AG09319 (cell line): ENCODE data around the gene DENND2C.

Source experiments
- DNase-seq: peaks from one replicate; pipeline ENCODE4 v3.0.0-alpha.2; 2010; ENCODE audit warnings: low read depth; ENCODE audit errors: extremely low read depth
- TF ChIP-seq, protein P1 (sequence below): IDR thresholded peaks from 2 replicates; pipeline ENCODE4 v1.5.1; 2011; ENCODE audit warnings: low read depth, mild to moderate bottlenecking, inconsistent platforms, low read length, moderate library complexity

Gene DENND2C

DNA sequence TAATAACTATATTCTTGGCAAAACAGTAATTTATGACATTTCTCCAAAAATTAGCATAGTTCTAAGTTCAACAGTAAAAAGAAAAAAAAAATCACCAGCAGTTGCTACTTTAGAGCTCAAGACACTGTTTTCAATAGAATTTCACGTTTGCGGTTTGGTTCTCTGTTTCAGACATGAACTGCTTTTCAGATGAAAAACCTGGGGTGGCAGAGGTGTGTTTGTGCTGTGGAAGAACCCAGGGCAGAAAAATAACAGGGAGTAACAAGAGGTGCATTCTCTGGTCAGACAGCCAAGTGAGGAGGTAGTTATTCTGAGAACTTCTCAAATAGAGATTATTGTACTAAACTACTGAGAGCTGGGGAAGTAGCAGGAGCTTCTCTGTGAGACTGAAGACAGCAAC lies 37.8 kb upstream of the DENND2C start:
- TF ChIP-seq, protein P1, sequence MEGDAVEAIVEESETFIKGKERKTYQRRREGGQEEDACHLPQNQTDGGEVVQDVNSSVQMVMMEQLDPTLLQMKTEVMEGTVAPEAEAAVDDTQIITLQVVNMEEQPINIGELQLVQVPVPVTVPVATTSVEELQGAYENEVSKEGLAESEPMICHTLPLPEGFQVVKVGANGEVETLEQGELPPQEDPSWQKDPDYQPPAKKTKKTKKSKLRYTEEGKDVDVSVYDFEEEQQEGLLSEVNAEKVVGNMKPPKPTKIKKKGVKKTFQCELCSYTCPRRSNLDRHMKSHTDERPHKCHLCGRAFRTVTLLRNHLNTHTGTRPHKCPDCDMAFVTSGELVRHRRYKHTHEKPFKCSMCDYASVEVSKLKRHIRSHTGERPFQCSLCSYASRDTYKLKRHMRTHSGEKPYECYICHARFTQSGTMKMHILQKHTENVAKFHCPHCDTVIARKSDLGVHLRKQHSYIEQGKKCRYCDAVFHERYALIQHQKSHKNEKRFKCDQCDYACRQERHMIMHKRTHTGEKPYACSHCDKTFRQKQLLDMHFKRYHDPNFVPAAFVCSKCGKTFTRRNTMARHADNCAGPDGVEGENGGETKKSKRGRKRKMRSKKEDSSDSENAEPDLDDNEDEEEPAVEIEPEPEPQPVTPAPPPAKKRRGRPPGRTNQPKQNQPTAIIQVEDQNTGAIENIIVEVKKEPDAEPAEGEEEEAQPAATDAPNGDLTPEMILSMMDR = no peak
- DNase-seq = no peak

DNA sequence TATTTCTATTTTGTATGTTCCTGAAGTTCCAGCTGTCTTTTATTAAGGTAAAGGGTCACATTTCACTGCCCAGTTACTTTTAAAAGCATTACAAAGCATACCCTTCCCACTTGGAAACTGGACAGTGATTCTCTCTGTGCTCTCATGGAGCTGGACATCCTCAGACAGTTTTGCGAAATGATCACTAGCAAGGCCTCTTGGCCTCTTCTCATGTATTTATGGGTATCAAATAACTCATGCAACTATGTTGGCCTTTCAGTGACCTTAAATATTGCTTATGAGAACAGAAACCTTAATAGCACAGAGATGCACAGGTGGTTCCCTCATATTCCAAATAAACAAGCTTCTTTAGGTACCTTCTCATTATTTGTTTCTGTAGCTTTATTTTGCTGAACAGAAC lies 33.4 kb upstream of the DENND2C start:
- DNase-seq = no peak

GRCh38 chr1:114702737-114703136 lies 32.9 kb upstream of the DENND2C start:
- no peak for DNase-seq
- TF ChIP-seq, protein P1 = no peak

More for the DNA sequence above, 33.4 kb upstream of the DENND2C start:
- TF ChIP-seq, protein P1 = no peak

GRCh38 chr1:114701931-114702330 lies 32.1 kb upstream of the DENND2C start:
- TF ChIP-seq, protein P1 = no peak
- DNase-seq = no peak

DNA sequence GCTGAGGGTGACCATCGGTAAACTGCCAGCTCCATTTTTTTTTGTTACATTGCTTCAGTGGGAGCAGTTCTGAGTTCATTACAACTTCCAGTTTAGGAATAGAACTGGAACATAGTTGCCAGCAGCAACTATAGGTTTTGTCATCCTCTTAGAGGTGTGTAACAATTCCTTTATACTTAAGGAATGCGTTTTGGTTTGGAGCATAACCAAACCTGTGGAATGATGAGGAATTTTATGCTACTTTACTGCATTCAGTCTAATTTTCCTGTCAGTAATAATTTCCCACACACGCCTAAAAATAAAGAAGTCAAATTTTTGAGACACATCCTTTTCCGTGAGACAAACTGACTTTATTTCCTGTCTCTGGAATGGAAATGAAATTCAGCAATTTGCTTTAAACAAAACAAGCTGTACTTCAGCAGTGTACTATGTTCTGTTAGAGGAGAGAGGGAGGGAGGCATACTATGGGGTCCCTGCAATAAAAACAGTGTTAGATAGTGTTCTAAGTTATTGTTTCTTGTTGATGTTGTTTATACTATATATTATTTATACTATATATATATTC lies 30.3 kb upstream of the DENND2C start:
- no peak for DNase-seq
- TF ChIP-seq, protein P1 = no peak

DNA sequence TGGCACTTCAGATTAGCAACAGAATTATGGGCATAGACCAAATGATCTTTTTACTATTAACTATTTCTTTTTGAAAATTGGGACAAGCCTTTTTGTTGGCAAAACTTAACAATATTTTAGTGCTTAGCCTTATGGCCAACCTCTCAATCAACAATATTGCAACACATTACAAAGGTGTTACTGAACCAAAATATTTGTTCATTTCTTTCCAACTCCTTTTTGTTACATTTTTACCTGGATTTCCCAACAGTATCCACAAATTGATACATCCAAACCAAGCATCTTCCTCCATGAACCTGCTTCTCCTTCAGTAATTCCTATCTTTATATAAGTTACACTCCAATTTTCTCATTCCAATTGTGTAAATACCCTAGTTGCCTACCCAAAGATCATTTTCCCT lies 27.0 kb upstream of the DENND2C start:
- DNase-seq = no peak
- TF ChIP-seq, protein P1 = no peak

DNA sequence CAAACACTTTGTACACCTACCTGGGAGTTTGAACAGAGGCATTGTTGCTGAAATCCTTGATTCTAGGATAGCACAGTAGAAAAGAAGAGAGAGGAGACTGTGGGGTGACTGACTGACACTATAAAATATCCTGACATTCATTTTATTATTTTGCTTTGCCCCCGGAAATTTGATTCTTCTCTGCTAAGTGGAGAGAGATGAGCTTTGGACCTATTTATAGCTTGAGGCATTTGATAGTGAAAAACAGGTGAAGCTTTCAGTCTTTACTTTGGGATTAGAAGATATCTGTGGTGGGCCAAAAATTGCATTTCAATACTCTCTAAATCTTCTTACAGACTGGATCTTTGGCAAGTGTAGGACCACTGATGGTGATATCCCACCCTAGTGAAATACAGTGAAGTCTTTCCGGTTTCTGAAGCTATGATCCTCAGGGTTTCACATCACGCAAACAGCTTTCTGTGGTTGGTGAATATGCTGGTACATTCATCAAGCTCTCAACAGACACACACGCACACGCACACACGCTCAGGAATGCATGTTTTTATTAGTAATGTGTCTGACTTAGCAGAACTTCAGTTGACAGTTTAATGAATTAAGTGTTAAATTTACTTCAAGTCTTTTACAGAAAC lies 25.7 kb upstream of the DENND2C start, which contains the start of gene AMPD1:
AMPD1 (minus strand) TSS at position 117 of the 629 bp plus-strand sequence; CDS start at position 42, 75 bp downstream.
- DNase-seq = no peak
- TF ChIP-seq, protein P1 = no peak
